ENCODE measurements around the gene PCYT1A. TPM values are rescaled to one million over a fixed set of nuclear protein-coding genes. Genes with fewer than 3 reads are reported as not detected.
"Not testable (repeated sequence)": the region's sequence is repeated elsewhere in the genome, so short reads cannot be mapped to it uniquely, and the experiment has no call there.

The PCYT1A gene
- polyA plus RNA-seq, 3 donors from 2014 or later: 19.4 to 38.3 (median 32.0) TPM

GRCh38 chr3:196316799-196317686 is 29.5 kb upstream of the PCYT1A start:
- H3K36me3 Mint-ChIP-seq, DNase-seq, H3K9me3 Mint-ChIP-seq: not testable (repeated sequence)
- H3K4me3 Mint-ChIP-seq: peak overlapping the region; percentile 92 to 97 (median 95)
- H3K27me3 Mint-ChIP-seq (ENCODE audit: low read depth in 3 of 3): peaks cover 13 to 25% (median 16%) of the 10 kb centered on the region in 3 donors
- peak overlapping the region; percentile 89 to 97 (median 95) for H3K27ac Mint-ChIP-seq
- peaks cover 12 to 15% of the 10 kb centered on the region in 2 donors for H3K4me1 Mint-ChIP-seq

GRCh38 chr3:196315821-196316220 is 28.3 kb upstream of the PCYT1A start:
- Mint-ChIP-seq H3K4me1 (peaks cover 12 to 15% of the 10 kb centered on the region in 2 donors), H3K9me3 (no peaks in the 10 kb centered on the region), H3K27ac (peak overlapping the region in 3 of 6 donors; percentile 40 to 86 (median 60)), H3K27me3 (ENCODE audit: low read depth in 3 of 3) (peaks cover 13 to 26% (median 16%) of the 10 kb centered on the region in 3 donors), H3K36me3 (peaks cover 0 to 8% (median 0%) of the 10 kb centered on the region in 3 donors), H3K4me3 (peak overlapping the region in 2 of 5 donors; percentile 25 to 57)
- no peak for DNase-seq

GRCh38 chr3:196314597-196314996 is 27.1 kb upstream of the PCYT1A start:
- peaks cover 0 to 8% (median 0%) of the 10 kb centered on the region in 3 donors for H3K36me3 Mint-ChIP-seq
- H3K4me3 Mint-ChIP-seq: peak overlapping the region in 1 of 5 donors; percentile 49
- no peak for DNase-seq
- H3K27me3 Mint-ChIP-seq (ENCODE audit: low read depth in 3 of 3): peaks cover 13 to 25% (median 16%) of the 10 kb centered on the region in 3 donors
- no peaks in the 10 kb centered on the region for H3K9me3 Mint-ChIP-seq
- H3K4me1 Mint-ChIP-seq: peaks cover 12 to 15% of the 10 kb centered on the region in 2 donors
- peak overlapping the region; percentile 6 to 81 (median 66) for H3K27ac Mint-ChIP-seq

GRCh38 chr3:196314086-196314485 is 26.6 kb upstream of the PCYT1A start:
- not testable (repeated sequence) for H3K9me3 Mint-ChIP-seq, H3K4me3 Mint-ChIP-seq, DNase-seq, H3K36me3 Mint-ChIP-seq
- peaks cover 14 to 22% (median 16%) of the 10 kb centered on the region in 3 donors for H3K27me3 Mint-ChIP-seq (ENCODE audit: low read depth in 3 of 3)
- H3K4me1 Mint-ChIP-seq: peaks cover 10 to 12% of the 10 kb centered on the region in 2 donors
- H3K27ac Mint-ChIP-seq: peak overlapping the region in 4 of 6 donors; percentile 51 to 66 (median 60)

GRCh38 chr3:196302960-196303359 is 15.4 kb upstream of the PCYT1A start:
- DNase-seq; H3K27ac Mint-ChIP-seq; H3K9me3 Mint-ChIP-seq; H3K4me3 Mint-ChIP-seq; H3K27me3 Mint-ChIP-seq (ENCODE audit: low read depth in 3 of 3); H3K4me1 Mint-ChIP-seq: not testable (repeated sequence)
- peaks cover 4 to 11% (median 6%) of the 10 kb centered on the region in 3 donors for H3K36me3 Mint-ChIP-seq

GRCh38 chr3:196302551-196302950 is 15.0 kb upstream of the PCYT1A start:
- DNase-seq; H3K9me3 Mint-ChIP-seq; H3K4me1 Mint-ChIP-seq; H3K27ac Mint-ChIP-seq; H3K27me3 Mint-ChIP-seq (ENCODE audit: low read depth in 3 of 3); H3K4me3 Mint-ChIP-seq: not testable (repeated sequence)
- H3K36me3 Mint-ChIP-seq: peaks cover 4 to 11% (median 7%) of the 10 kb centered on the region in 3 donors

GRCh38 chr3:196298521-196298920 is 11.0 kb upstream of the PCYT1A start:
- H3K27ac Mint-ChIP-seq: no peak overlapping the region
- no peaks in the 10 kb centered on the region for H3K9me3 Mint-ChIP-seq
- H3K4me1 Mint-ChIP-seq: no peaks in the 10 kb centered on the region
- H3K27me3 Mint-ChIP-seq (ENCODE audit: low read depth in 3 of 3): peaks cover 0 to 3% (median 1%) of the 10 kb centered on the region in 3 donors
- H3K36me3 Mint-ChIP-seq: peaks cover 4 to 8% (median 7%) of the 10 kb centered on the region in 3 donors
- no peak overlapping the region for H3K4me3 Mint-ChIP-seq
- no peak for DNase-seq

GRCh38 chr3:196292286-196292923 is 4.9 kb upstream of the PCYT1A start:
- Mint-ChIP-seq H3K27me3 (ENCODE audit: low read depth in 3 of 3) (peaks cover 0 to 9% (median 3%) of the 10 kb centered on the region in 3 donors), H3K9me3 (no peaks in the 10 kb centered on the region), H3K4me3 (no peak overlapping the region), H3K27ac (peak overlapping the region in 3 of 6 donors; percentile 28 to 40 (median 29)), H3K36me3 (peaks cover 0 to 3% (median 0%) of the 10 kb centered on the region in 3 donors), H3K4me1 (peaks cover 11 to 12% of the 10 kb centered on the region in 2 donors)
- no peak for DNase-seq

- peak in 1 of 3 donors; percentile 69 for DNase-seq
Measured at GRCh38 chr3:196288141-196288460, 575 bp upstream of the PCYT1A start.

GRCh38 chr3:196287090-196287439 is 461 bp downstream of the PCYT1A start:
- no peak for DNase-seq
- Mint-ChIP-seq H3K27ac (peak overlapping the region; percentile 97 to 99 (median 98)), H3K9me3 (no peaks in the 10 kb centered on the region), H3K4me1 (peaks cover 49 to 55% of the 10 kb centered on the region in 2 donors), H3K4me3 (peak overlapping the region; percentile 93 to 100 (median 97)), H3K27me3 (ENCODE audit: low read depth in 3 of 3) (peaks cover 0 to 14% (median 4%) of the 10 kb centered on the region in 3 donors), H3K36me3 (peaks cover 0 to 3% (median 0%) of the 10 kb centered on the region in 3 donors)

More at GRCh38 chr3:196288141-196288460, 575 bp upstream of the PCYT1A start:
- Mint-ChIP-seq H3K4me3 (peak overlapping the region; percentile 93 to 100 (median 97)), H3K36me3 (peaks cover 0 to 3% (median 0%) of the 10 kb centered on the region in 3 donors), H3K27me3 (ENCODE audit: low read depth in 3 of 3) (peaks cover 0 to 14% (median 4%) of the 10 kb centered on the region in 3 donors), H3K4me1 (peaks cover 49 to 52% of the 10 kb centered on the region in 2 donors), H3K9me3 (no peaks in the 10 kb centered on the region), H3K27ac (peak overlapping the region; percentile 82 to 98 (median 93))

GRCh38 chr3:196284396-196284795 is 3.1 kb downstream of the PCYT1A start:
- no peak for DNase-seq
- Mint-ChIP-seq H3K27ac (peak overlapping the region in 5 of 6 donors; percentile 35 to 83 (median 49)), H3K4me3 (peak overlapping the region in 1 of 5 donors; percentile 32), H3K27me3 (ENCODE audit: low read depth in 3 of 3) (peaks cover 0 to 14% (median 4%) of the 10 kb centered on the region in 3 donors), H3K9me3 (no peaks in the 10 kb centered on the region), H3K36me3 (peaks cover 0 to 3% (median 0%) of the 10 kb centered on the region in 3 donors), H3K4me1 (peaks cover 63 to 79% of the 10 kb centered on the region in 2 donors)

- no peaks in the 10 kb centered on the region for H3K36me3 Mint-ChIP-seq
- H3K27ac Mint-ChIP-seq: peak overlapping the region; percentile 20 to 70 (median 53)
- peaks cover 57 to 84% of the 10 kb centered on the region in 2 donors for H3K4me1 Mint-ChIP-seq
- DNase-seq: no peak
- no peak overlapping the region for H3K4me3 Mint-ChIP-seq
- H3K27me3 Mint-ChIP-seq (ENCODE audit: low read depth in 3 of 3): peaks cover 0 to under 1% (median 0%) of the 10 kb centered on the region in 3 donors
- H3K9me3 Mint-ChIP-seq: no peaks in the 10 kb centered on the region
Measured at GRCh38 chr3:196281962-196282361, 5.6 kb downstream of the PCYT1A start.

- no peaks in the 10 kb centered on the region for H3K27me3 Mint-ChIP-seq (ENCODE audit: low read depth in 3 of 3)
- H3K36me3 Mint-ChIP-seq: no peaks in the 10 kb centered on the region
- no peaks in the 10 kb centered on the region for H3K9me3 Mint-ChIP-seq
- peak overlapping the region; percentile 0 to 82 (median 52) for H3K27ac Mint-ChIP-seq
- peaks cover 46 to 73% of the 10 kb centered on the region in 2 donors for H3K4me1 Mint-ChIP-seq
- H3K4me3 Mint-ChIP-seq: peak overlapping the region in 2 of 5 donors; percentile 0 to 45
- peak in 1 of 3 donors; percentile 15 for DNase-seq
Measured at GRCh38 chr3:196280689-196281440, 6.7 kb downstream of the PCYT1A start.

Data from immature natural killer cell (primary cell).